HG03025 (cell line): ENCODE measurements around the gene PDLIM1.
A peak's percentile ranks its signal among the peaks of the same experiment; 100 is the strongest.
"Not testable (repeated sequence)": the region's sequence is repeated elsewhere in the genome, so short reads cannot be mapped to it uniquely, and the experiment has no call there.

Source experiments
- ATAC-seq: cut with Tn5 transposase; IDR thresholded peaks from one replicate; pipeline ENCODE4 v1.9.1; 2021; ENCODE audit warnings: mild to moderate bottlenecking, moderate library complexity; ENCODE audit not compliant: unreplicated experiment, low FRiP score

The PDLIM1 gene

DNA sequence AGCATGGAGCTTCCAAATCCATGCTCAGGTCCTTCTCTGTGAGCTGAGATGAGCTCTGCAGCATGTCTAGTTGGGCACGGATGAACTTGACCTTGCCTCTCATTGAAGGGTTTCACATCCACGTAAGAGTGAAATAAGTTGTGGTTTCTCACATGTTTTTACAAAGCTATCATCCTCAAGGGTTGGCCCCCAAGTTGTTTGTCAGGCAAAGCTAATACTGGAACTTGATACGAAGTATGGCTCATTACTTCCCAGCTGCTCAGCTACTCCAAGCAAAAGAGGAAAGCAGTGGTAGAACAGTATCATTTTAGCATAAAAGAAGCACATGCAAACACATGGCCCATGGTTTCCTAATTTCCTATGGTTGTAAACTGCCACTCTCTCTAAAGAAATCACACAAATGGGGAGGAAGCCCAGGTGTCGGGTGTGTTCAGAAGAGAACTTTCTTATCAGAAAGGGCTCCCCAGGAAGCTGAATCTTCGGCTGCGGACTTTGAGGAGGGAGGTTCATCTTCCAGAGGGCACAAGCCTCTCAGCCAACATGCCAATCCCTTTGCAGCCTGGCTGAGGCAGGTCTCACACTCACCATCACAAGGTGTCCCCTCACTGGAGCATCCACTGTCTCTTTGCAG lies 45.3 kb downstream of the PDLIM1 start:
- peak; percentile 87 for ATAC-seq

DNA sequence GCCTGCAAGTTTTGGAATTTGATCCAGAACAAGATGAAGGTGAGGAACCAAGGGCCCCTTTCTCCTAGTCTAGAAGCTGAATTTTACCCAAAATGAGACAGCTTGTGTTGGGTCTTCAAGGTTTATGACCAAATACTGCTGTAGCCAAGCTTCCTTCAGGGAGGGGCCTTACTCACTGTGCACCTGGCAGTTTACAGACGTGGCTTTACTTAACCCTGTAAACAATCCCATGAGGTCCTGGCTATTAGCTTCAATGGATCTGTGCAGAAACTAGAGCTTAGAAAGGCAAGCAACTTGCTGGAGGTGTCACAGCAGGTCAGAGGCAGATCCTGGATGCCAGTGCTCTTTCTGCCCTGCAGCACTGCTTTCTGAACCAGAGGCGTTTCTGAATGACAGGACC lies 46.7 kb downstream of the PDLIM1 start:
- no peak for ATAC-seq

DNA sequence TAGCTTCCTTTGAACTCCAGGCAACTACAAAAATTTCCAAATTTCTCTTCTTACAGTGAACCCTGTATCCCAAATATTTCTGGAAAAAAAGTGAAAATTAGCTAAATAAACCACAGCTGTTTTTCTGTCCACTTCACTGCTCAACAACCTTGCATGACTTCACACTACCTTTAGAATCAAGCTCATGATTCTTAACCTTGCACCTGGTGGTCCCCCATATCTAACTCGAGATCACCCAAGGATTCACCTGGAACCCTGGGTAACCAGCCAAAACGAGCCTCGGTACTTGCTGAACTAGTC lies 47.5 kb downstream of the PDLIM1 start:
- no peak for ATAC-seq

DNA sequence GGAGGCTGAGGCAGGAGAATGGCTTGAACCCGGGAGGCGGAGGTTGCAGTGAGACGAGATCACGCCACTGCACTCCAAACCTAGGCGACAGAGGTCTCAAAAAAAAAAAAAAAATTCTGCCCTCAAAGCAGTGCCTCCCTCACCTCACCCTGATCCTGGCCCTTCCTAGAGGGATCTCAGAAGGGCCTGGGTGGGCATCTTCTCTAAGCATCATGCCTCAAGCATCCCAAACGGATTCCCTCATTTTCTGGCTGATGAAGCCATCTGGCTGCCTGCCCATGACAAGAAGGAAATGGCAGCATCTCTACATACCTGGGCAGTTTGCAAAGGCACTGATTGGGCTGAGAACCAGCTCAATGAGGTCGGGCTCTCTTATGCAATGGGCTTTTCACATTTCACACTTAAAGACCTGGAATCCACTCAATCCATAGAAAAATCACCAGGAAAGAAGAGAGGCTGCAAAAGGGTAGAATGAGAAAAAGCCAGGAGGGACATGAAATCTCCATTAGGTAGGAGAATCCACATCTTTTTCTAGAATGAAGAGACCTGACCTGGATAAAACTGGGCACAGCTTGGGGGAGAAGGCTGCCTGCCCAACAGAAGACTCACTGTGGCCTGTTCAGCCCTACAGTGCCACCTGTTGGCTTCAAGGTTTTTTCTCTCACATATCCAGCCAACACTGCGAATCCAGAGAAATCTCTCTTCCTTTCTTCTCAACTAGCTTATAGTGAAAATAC lies 48.1 kb downstream of the PDLIM1 start:
- ATAC-seq = no peak

DNA sequence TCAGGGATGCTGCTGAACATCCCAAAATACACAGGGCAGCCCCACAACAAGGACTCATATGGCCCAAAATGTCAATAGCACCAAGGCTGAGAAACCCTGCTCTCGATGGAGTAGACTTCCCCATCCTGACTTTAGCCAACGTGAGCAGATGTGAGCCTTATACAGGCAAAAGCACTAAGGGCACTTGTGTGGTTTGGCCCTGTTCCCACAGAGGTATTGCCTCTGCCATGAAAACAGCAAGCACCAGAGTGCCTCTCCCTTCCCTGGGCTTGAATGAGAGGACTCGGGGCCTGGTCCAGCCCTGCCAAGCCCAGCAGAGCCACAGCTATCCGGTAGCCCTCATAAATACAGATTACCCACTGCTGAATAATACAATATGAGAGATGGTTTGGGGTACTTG lies 49.3 kb downstream of the PDLIM1 start:
- ATAC-seq = no peak

DNA sequence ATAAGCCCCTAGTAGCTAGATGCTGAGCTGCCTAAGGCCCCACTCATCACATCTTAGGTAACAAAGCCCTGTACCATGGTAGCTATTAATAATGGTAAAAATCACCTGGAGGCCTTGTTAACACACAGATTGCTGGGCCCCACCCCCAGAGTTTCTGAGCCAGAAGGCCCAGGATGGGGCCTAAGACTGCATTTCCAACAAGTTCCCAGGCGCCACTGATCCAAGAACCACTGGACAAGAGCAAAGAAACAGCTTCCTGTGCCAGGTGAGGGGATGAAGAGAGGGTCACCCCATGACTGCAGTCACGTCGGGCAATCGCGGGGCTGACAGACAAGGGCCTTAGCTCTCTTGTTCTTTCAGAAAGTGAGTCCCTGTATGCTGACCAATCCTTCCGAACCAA lies 50.0 kb downstream of the PDLIM1 start:
- ATAC-seq = no peak

DNA sequence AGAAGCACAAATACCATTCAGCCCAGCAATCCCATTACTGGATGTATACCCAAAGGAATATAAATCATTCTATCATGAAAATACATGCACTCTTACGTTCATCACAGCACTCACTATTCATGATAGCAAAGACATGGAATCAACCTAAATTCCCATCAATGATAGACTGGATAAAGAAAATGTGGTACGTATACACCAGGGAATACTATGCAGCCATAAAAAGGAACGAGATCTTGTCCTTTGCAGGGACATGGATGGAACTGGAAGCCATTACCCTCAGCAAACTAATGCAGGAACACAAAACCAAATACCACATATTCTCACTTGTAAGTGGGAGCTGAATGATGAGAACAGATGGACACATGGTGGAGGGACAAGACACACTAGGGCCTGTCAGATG lies 50.7 kb downstream of the PDLIM1 start:
- ATAC-seq = not testable (repeated sequence)

DNA sequence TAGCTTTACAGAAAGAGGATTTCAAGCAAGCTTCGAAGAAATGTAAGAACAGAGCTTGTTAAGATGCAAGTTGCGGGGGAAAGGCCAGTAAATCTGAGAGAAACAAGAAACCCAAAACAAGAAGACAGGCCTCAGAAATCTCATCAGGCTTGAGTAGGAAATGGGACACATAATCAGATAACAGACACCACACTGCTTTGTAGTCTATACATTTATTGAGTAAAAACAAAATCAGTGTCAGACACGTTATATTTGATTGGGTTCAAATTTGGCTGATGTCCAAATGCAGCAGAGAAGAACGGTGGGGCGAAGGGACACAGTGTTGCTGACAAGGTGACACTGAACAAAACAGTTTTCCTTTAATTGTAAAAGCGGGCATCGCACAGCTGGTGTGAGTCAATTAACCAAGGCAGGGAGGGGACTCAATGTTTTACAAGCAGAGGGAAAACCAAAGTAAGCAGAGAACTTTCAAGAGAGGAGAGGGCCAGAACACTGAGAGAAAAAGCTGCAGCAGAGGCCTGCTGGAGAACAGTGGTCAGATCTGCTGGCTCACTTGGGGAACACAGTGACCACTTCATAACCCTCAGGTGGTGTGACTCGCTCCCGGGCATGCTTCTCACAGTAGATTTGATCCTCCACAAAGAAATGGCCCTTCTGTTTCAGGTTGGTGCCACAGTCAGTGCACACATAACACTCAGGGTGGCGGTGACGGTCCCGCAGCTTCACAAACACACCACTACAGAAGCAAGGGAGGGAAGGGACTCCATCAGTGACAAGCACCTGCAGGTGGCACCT lies 53.2 kb downstream of the PDLIM1 start:
- ATAC-seq = no peak

DNA sequence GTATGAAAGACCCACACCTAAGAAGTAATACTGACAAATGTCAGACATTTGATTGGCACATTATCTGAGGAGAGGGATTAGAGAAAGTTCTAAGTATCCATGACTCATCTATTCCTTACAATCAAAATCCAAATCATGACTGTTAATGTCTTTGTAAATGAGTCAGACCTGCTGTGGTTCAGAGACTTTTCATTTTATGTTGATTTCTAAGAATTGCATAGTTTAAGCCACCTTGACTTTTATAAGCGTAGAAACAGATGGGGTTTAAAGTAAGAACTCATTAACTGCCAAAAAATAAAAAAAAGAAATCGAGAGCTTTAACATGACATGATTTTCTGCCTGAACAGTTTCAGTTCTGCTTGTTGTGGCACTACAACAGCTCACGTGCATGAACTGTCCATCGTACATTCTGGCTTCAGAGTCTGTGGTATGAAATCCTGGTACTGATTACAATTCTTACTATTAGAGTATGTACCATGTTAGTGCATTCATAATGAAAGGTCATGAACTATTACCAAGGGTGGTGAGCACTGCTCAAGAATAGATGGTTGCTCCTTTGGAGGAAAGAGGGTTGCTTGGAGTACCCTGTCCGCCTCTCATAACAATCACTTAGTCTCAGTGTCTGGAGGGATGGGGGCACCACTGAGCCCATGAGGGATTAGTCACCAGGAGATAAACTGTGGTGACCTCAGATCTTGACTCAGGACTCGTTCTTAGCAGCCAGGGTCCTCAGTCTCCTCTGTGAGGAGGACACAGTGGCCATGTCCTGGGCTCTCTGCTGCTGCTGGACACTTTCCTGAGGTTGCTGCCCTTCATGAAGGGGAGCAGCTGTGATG lies 54.5 kb downstream of the PDLIM1 start:
- ATAC-seq = peak; percentile 96

DNA sequence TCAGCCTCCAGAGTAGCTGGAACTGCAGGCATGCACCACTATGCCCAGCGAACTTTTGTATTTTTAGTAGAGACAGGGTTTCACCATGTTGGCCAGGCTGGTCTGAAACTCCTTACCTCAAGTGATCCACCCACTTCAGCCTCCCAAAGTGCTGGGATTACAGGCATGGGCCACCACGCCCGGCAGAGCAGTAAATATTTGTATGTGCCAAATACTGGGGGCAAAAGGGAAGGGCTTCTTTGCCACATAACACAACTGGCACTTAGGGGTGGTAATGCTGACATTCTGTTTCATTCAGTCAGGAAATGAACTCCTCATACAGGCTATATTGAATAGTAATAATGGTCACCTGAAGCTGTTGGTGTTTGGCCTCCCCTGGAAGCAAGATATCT lies 55.1 kb downstream of the PDLIM1 start:
- no peak for ATAC-seq

DNA sequence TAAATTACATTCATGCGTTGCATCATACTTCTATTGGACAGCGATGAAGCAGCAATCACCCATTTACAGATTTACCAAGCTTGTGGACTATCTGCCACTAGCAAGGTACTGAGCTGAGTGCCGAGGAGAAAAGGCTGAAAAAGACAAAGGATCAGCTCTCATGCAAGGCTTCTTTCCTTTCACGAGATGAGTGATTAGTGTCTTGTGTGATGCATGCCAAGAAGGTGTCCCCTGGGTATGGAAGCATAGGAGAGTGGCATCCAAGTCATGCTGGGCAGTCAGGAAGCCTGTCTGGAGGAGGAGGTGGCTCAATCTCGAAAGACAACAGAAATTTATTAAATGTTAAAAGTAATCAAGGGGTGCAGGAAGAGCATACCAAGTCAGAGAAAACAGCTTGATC lies 55.9 kb downstream of the PDLIM1 start:
- no peak for ATAC-seq

DNA sequence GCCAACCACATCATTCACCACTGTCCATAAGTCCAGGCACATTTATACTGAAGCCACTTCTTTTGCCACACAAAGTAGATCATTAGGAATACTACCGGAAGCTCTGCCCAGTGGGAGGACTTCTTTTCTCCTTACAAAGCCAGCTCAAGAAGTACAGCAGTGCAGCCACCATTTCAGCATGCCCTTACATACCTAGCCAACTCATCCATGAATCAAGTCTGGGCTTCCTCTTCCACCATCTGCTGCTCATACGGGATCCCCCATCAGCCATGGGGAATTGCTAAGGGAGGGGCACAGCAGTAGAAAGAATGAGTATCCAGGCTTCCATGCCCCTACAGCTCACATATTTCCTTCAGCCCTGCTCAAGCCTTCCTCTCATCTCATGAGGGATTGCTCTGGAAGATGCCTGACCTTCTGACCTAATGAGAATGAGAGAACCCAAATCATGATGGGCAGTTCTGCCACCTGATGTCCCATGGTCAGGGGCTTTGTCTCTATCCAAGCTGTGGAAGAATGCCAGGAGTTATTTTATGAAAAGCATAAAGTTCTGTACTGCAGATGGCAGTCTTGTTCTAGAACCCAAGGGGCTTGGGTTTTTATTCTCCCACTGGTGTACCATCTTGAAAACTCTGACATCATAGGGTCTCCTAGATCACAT lies 57.3 kb downstream of the PDLIM1 start:
- no peak for ATAC-seq

DNA sequence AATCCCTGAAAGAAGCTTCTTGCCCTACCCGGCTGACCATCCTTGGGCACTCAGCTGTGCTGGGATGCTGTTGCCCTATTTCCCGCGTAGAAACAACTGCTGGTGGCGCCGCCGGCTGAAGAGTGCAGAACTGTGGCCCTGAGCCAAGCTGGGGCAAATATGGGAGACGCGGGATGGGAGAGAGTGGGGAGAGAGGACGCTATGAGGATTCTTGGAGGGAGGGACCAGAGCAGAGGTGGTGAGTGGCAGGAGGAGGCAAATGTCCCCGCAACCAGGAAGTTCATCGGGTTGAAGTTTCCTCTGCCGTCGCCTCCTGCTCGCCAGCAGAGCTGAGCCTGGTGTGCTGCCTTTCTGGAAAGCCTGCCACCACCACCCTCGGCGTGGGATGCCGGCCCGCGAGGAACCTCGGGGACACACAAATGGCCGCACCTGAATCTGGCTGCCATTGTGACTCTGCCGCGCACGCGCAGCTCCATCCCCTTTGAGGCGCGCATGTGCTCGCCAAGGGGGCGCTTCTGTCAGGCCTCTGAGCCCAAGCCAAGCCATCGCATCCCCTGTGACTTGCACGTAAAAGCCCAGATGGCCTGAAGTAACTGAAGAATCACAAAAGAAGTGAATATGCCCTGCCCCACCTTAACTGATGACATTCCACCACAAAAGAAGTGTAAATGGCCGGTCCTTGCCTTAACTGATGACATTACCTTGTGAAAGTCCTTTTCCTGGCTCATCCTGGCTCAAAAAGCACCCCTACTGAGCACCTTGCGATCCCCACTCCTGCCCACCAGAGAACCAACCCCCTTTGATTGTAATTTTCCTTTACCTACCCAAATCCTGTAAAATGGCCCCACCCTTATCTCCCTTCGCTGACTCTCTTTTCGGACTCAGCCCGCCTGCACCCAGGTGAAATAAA lies 59.9 kb downstream of the PDLIM1 start:
- peak; percentile 64 for ATAC-seq

DNA sequence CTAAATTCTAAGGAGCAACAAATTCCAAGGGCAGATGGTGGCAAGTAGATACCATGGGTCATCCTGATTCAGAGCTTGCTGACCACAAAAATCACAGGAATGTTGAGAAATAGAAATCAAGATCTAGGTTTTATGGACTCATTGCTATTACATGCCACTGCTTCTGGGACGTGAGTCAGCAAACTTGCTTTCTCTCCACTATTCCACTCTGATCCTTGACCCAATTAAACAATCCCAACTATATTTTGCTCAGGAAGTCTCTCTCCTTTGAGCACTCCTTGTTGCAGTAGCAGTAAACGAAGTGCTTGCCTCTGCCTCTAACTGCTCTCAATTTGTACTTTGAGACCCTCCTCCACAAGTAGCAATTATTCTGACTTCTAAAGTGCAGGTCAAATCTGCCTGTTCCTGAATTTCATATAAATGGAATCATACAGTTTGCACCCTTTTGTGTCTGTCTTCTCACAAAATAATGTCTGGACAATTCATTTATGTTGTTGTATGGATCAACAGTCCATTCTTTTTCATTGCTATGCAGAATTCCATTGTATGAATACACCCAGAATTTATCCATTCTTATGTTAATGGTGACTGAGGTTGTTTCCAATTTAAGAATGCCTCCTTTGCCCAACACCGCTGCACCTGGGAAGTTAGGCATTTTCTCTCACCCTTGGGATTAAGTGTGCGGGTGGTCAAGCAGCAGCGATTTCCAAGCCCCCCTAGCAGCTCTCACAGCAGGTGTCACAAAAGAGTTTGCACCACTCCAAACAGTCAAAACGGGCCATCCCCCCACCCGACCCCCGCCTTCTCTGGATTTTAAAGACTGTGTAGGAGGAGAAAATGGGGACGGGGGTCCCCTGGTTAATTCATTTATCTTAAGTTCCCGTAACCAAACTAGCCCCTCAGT lies 60.8 kb downstream of the PDLIM1 start:
- ATAC-seq = no peak

DNA sequence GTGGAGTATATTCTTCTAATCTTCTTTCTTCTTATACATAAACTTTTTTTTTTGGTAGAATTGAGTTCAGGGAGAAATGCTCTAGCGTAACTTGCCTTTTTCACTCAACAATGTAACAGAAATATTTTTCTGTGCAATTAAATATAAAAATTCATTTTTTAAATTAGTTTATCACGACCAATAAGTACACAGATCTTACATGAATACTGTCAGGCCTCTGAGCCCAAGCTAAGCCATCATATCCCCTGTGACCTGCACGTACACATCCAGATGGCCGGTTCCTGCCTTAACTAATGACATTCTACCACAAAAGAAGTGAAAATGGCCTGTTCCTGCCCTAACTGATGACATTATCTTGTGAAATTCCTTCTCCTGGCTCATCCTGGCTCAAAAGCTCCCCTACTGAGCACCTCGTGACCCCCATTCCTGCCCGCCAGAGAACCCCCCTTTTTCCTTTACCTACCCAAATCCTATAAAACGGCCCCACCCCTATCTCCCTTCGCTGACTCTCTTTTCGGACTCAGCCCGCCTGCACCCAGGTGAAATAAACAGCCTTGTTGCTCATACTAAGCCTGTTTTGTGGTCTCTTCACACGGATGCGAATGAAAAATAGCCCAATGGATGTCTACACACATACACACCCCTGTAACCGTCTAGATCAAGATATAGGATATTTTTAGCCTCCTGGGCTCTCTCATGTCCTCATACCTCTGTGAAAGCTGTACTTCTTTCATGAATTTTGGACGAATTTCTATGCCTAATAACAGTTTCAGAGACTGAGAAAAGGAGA lies 61.7 kb downstream of the PDLIM1 start:
- ATAC-seq = not testable (repeated sequence)

DNA sequence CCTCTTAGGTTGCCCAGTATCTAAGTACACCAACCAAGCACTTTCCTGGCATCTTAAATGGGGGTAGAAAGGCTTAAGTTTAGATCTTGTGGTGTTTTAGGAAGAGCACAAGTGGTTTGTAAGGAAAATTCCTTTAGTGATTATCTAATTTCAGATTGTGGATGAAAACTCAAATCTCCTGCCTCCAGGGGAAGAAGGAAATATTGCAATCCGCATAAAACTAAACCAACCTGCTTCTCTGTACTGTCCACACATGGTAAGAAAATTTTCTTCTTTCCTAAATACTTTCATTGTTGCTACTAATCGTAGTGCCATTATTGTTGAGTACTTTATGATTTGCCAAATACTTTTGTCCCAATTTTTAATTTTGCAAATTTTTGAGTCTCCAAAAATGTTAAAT lies 65.7 kb downstream of the PDLIM1 start:
- no peak for ATAC-seq

DNA sequence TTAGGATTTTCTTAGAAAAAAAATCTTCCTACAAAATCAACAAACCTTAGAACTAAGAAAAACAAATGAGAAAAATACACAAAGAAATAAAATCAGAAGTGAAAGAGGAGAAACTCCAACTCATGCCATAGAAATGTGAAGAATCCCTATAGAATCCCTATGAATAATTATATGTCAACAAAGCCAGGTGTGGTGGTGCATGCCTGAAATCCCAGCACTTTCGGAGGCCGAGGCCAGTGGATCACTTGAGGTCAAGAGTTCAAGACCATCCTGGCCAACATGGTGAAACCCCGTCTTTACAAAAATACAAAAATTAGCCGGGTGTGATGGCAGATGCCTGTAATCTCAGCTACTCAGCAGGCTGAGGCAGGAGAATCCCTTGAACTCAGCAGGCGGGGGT lies 69.7 kb downstream of the PDLIM1 start:
- ATAC-seq = no peak

DNA sequence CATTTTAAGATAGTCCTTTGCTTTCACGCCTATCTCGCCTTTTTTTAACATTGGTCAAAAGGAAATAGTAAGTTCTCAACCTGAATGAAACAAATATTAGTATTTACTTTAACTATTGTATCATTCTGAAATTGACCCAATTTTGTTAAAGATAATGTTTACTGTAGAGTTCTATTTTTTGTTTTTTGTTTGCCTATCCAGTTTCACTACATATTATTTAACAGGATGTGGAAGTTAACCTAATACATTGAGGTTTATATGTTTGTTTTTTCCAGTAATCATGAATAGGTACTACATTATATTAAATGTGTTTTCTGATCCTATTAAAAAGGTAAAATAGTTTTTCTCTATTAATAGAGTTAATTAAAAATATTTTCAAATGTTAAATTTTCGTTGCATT lies 70.3 kb downstream of the PDLIM1 start:
- no peak for ATAC-seq
